HG02970 (cell line): ENCODE data around the gene XPOT.

Source experiments
- ATAC-seq: cut with Tn5 transposase; IDR thresholded peaks from one replicate; pipeline ENCODE4 v1.9.1; 2021; ENCODE audit warnings: mild to moderate bottlenecking, moderate library complexity, moderate number of reproducible peaks; ENCODE audit not compliant: unreplicated experiment, low FRiP score

The XPOT gene

DNA sequence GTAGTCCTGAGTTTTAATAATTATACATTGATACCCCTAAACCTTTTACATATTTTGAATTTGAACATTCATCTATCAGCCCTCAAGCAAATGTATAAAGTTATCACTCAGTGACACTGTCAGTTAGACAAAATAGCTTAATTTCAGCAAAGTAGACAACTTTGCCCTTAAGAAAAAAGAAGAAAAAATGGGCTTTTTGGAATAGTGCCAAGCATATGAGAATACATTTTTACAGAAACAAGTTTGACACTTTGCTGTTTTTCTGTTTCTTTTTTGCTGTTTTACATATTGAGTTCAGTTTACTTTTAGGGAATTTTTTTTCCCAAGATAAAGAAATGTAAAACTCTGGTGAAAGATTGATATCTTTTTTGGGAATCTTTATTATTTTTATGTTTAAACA, 62.0 kb downstream of the XPOT start:
- no peak for ATAC-seq

DNA sequence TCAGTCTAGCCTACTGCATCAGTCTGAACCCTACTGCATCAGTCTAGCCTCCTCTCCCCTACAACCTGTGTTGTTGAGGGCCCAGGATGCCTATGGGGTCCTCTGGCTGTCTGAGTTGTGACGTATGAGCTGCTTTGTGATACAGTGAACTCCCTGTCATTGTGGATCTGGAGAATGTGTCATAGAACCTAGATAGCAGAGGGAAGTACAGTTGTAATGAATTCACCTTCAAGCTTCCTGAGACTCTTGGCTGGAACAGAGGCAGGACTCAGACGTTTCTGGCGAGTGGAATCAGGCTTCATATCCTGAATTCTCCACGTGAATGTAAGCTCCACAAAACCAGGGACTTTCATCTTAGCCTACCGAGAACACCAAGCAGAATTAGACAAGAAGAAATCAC, 64.8 kb downstream of the XPOT start:
- no peak for ATAC-seq

DNA sequence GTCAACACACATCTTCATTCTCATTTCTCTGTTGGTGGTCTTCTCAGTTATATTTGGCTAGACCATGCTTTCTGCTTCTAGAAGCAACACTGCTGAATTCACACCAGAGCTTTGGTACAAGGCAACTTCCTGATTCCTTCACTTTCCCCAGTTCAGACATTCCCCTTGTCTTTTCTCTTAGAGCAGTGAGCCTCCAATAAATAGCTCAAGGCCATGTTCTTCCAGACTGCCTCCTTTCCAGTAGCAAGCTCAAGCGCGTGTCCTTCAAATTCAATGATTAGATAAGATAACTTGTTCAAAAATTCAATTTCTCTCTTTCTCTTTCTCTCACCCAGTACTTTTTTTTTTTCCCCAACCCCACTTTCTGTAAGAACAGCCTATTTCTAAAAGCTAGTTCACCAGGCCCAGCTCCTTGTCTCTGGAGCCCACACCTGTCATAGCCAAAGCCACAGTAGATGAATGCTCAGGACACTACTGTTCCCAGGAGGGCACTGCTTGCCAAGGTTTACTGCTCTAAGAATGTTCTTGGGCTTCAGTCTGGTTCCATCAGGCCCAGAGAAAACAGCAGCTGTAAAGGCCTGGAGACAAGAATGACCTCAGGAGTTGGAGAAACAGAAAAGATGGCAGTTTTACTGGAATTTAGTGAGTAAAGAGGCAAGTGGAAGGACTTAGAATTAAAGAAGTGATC, 65.4 kb downstream of the XPOT start:
- ATAC-seq: no peak

DNA sequence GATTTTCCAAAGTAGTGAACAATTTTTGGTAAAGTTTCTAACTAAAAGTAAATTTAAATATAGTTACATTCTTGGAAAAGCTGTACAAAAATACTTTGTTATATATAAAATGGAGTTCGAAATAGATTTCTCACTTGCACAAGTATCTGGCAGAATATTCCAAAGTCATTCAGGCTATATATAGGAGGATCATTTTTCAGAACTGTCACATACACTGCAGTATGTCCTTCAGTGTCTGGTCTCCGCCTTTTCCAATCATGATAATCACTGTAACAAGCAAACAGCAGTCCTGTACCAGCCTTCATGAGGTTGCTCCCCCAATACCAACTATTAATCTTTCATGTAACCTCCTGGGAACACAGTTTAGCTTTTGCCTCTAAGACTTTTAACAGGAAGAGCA, 66.3 kb downstream of the XPOT start:
- ATAC-seq: no peak

DNA sequence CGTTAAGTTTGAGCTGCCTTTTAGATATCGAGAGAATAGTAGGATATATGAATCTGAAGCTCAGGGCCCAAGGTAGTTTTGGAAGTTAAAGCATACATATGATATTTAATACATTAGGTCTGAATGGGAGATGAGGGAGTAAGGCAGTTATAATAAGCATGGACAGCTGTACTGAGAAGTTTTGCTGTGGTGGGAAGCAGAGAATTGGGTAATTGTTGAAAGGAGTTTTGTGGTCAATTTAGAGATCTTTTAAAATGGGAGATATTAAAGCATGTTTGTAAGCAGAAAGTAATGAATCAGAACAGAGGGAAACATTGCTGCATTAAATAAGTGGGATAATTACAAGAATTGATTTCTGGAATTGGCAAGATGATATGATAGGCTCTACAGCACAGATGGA, 69.0 kb downstream of the XPOT start:
- ATAC-seq: no peak

- ATAC-seq: no peak
These were observed 71.3 kb downstream of the XPOT start for GRCh38 chr12:64475518-64475917.

- no peak for ATAC-seq
These were observed 72.7 kb downstream of the XPOT start for GRCh38 chr12:64476844-64477243.

- no peak for ATAC-seq
These were observed 74.5 kb downstream of the XPOT start for GRCh38 chr12:64478661-64479060.

DNA sequence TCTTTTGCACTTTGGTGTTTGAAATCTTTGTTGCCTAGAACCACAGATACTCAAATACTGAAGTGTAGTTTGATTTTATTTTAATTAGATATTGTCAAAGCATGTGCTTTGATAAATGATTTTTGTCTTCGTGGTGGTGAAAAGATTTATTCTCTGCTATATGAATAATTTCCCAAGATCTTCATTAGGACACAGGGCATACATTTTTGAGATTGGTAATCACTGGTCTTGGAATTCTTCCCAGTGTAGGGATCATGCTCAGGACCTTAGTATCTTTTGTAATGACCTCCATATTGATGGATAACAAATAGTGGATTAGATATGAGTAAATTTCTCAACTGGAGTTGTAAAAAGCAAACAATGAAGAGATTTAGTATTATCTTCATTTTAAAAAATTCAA, 76.0 kb downstream of the XPOT start:
- ATAC-seq: no peak

DNA sequence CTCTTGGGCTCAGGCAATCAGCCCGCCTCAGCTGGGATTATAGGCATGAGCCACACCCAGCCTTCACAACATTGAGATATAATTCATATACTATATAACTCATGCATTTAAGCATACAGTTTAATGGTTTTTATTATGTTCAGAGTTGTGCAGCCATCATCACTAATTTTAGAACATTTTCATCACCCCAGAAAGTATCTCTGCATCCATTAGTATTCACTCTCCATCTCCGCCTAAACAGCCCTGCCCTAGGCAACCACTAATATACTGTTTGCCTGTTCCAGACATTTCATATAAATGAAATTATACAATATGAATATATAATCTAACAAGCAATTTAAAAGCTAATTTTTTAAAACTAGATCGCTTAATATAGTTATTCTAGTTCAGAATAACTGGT, 82.5 kb downstream of the XPOT start:
- ATAC-seq: no peak

DNA sequence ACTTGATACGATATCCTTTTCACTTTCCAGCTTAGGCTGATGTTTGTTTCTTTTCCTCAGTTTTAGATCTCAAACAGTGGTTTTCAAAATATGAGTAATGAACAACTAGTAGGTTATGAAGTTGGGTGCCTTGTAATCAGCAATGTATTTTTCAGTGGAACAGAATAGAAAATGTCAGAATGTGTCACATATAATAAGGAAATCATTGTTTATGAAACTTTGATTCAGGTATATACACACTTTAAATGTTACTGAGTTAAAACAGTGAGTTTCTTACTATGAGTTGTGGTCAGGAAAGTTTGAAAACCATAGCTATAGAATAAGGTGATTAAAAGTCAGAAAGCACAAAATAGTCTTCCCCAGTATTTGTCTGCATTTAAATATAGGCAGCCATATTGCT, 87.5 kb downstream of the XPOT start:
- no peak for ATAC-seq

GRCh38 chr12:64493513-64493912, 89.3 kb downstream of the XPOT start:
- ATAC-seq: no peak

- no peak for ATAC-seq
These were observed 91.0 kb downstream of the XPOT start for GRCh38 chr12:64494998-64495729.

DNA sequence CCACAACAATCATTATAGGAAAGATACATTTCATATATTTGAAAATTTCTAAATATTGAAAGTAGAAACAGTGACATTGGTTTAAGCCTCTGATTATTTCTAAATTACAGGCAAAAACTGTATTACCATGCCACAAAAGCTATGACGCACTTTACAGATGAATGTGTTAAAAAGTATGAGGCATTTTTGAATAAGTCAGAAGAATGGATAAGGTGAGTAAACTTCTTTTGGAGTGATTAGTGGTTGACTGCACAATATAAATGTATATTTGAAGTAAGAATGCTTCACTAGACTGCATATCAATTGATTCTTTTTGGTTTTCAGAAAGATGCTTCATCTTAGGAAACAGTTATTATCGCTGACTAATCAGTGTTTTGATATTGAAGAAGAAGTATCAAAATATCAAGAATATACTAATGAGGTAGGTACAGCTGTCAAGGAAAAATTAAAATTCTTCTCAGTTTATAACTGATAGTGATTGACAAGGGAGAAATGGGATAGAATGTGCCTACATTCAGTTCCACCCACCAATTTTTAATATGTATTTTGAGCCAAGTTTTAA, 92.7 kb downstream of the XPOT start:
- no peak for ATAC-seq

GRCh38 chr12:64497484-64497883, 93.3 kb downstream of the XPOT start:
- no peak for ATAC-seq

DNA sequence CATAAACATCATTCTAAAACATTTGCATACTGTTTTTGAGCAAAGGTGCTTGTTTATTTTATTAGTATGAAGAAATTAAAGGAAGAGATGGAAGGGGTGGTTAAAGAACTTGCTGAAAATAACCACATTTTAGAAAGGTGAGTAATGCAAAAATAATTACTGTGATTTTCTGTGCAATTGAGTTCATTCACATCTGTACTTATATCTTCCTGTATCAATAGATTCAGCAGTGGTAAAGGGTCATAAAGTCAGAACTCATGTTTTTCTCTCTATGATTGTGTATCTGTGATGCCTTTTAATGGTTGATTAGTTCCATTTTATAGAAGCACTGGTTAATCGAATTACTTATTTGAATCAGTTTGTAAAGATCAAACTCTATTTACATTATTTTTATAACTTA, 93.7 kb downstream of the XPOT start:
- ATAC-seq: no peak

GRCh38 chr12:64500394-64500793, 96.2 kb downstream of the XPOT start:
- ATAC-seq: no peak
